Measurements from ENCODE around the gene NME7. TPM values are rescaled to one million over a fixed set of nuclear protein-coding genes. Genes with fewer than 3 reads are reported as not detected.

The NME7 gene
- total and polyA plus RNA-seq, 10 donors, result 4.0 to 22.0 (median 9.7) TPM

- intact Hi-C loops (cut with DNase I; ENCODE audit: low total_unique reads), result loop anchor here (10.0 kb wide), 1 partner anchor 516 kb away; no protein-coding TSS in a partner anchor
- Histone ChIP-seq H3K36me3 (peaks cover 0 to 58% (median 5%) of the 10 kb centered on the region in 6 donors), H3K9me3 (no peaks in the 10 kb centered on the region), H3K4me1 (no peaks in the 10 kb centered on the region), H3K4me3 (no peak overlapping the region), H3K27ac (no peak overlapping the region), H3K27me3 (replicated peaks in 1 of 7) (no peaks in the 10 kb centered on the region)
- DNase-seq, result no peak
- TF ChIP-seq POLR2AphosphoS5 (IDR thresholded peaks at IDR 0.05), result no peak
- no peak for TF ChIP-seq POLR2A (IDR thresholded peaks at IDR 0.05)
- no peak for TF ChIP-seq CTCF (IDR thresholded peaks at IDR 0.05 in 8 of 11, conservative IDR thresholded peaks at IDR 0.05 in 3 of 11)
- WGBS, 5 donors, result 93 to 97% (median 95%) methylated on average over 4 of the region's 4 CpGs
Observed at GRCh38 chr1:169130683-169131082, 236.9 kb downstream of the NME7 start.

- Histone ChIP-seq H3K36me3 (peaks cover 0 to 69% (median 5%) of the 10 kb centered on the region in 6 donors), H3K27me3 (replicated peaks in 1 of 7) (no peaks in the 10 kb centered on the region), H3K4me3 (no peak overlapping the region), H3K4me1 (no peaks in the 10 kb centered on the region), H3K27ac (no peak overlapping the region), H3K9me3 (no peaks in the 10 kb centered on the region)
- WGBS, 5 donors, result 73 to 82% (median 74%) methylated on average over 6 of the region's 6 CpGs
- TF ChIP-seq CTCF (IDR thresholded peaks at IDR 0.05 in 8 of 11, conservative IDR thresholded peaks at IDR 0.05 in 3 of 11) (no peak), POLR2A (IDR thresholded peaks at IDR 0.05) (no peak), POLR2AphosphoS5 (IDR thresholded peaks at IDR 0.05) (no peak)
- intact Hi-C loops (cut with DNase I; ENCODE audit: low total_unique reads), result no loop called here
- DNase-seq, result no peak
Observed at GRCh38 chr1:169129109-169129784, 238.3 kb downstream of the NME7 start.

- WGBS, 5 donors, result 76 to 98% (median 88%) methylated on average over 2 of the region's 2 CpGs
- no peak overlapping the region for H3K4me3 ChIP-seq
Observed at GRCh38 chr1:169128562-169128961, 239.0 kb downstream of the NME7 start.

More at GRCh38 chr1:169128562-169128961, 239.0 kb downstream of the NME7 start:
- Histone ChIP-seq H3K27ac (no peak overlapping the region), H3K9me3 (no peaks in the 10 kb centered on the region), H3K36me3 (peaks cover 0 to 69% (median 5%) of the 10 kb centered on the region in 6 donors), H3K4me1 (no peaks in the 10 kb centered on the region), H3K27me3 (replicated peaks in 1 of 7) (no peaks in the 10 kb centered on the region)
- DNase-seq, result no peak
- TF ChIP-seq POLR2A (IDR thresholded peaks at IDR 0.05), result no peak
- no peak for TF ChIP-seq POLR2AphosphoS5 (IDR thresholded peaks at IDR 0.05)
- TF ChIP-seq CTCF (IDR thresholded peaks at IDR 0.05 in 8 of 11, conservative IDR thresholded peaks at IDR 0.05 in 3 of 11), result no peak
- intact Hi-C loops (cut with DNase I; ENCODE audit: low total_unique reads), result no loop called here
